Neuron (in vitro differentiated cells): Measurements from ENCODE around the gene RRP1.
A peak's percentile ranks its signal among the peaks of the same experiment; 100 is the strongest.

ENCODE experiments used
- H2AFZ ChIP-seq: one replicate; pipeline ENCODE4 v1.6.1; 2013; ENCODE audit warnings: low read depth, mild to moderate bottlenecking, inconsistent platforms, low read length, moderate library complexity
- H3K27me3 ChIP-seq: one replicate; pipeline ENCODE4 v1.6.1; 2013; ENCODE audit warnings: low read length; ENCODE audit not compliant: insufficient read depth
- H3K36me3 ChIP-seq: one replicate; pipeline ENCODE4 v1.6.1; 2013; ENCODE audit warnings: low read length; ENCODE audit not compliant: insufficient read depth
- H3K4me1 ChIP-seq: one replicate; pipeline ENCODE4 v1.6.1; 2013; ENCODE audit warnings: low read length; ENCODE audit not compliant: insufficient read depth
- H3K4me3 ChIP-seq: 2 replicates; pipeline ENCODE4 v1.5.1; 2013; ENCODE audit warnings: mild to moderate bottlenecking, low read length, moderate library complexity
- H3K9me3 ChIP-seq: one replicate; pipeline ENCODE4 v1.6.1; 2013; ENCODE audit warnings: low read length

The RRP1 gene

GRCh38 chr21:43774163-43774562, 15.2 kb upstream of the RRP1 start:
- Histone ChIP-seq H3K4me3 (no peak overlapping the region), H3K9me3 (no peaks in the 10 kb centered on the region), H3K27me3 (peaks cover 2% of the 10 kb centered on the region), H3K4me1 (peaks cover 12% of the 10 kb centered on the region), H3K36me3 (peaks cover 17% of the 10 kb centered on the region), H2AFZ (no peak overlapping the region)

GRCh38 chr21:43775190-43775589, 14.2 kb upstream of the RRP1 start:
- H3K4me1 ChIP-seq: peaks cover 12% of the 10 kb centered on the region
- H3K9me3 ChIP-seq: no peaks in the 10 kb centered on the region
- H2AFZ ChIP-seq: no peak overlapping the region
- peaks cover 2% of the 10 kb centered on the region for H3K27me3 ChIP-seq
- H3K4me3 ChIP-seq: peak overlapping the region; percentile 63
- peaks cover 17% of the 10 kb centered on the region for H3K36me3 ChIP-seq

- H2AFZ ChIP-seq: peak within 1 kb of the TSS; percentile 89
- H3K27me3 ChIP-seq: peaks cover 2% of the 10 kb centered on the region
- peaks cover 12% of the 10 kb centered on the region for H3K4me1 ChIP-seq
- H3K9me3 ChIP-seq: no peaks in the 10 kb centered on the region
- peaks cover 17% of the 10 kb centered on the region for H3K36me3 ChIP-seq
- H3K4me3 ChIP-seq: peak within 1 kb of the TSS; percentile 63
These were observed 13.5 kb upstream of the RRP1 start, which contains the start of gene CSTB for GRCh38 chr21:43775795-43776430. CSTB (minus strand) TSS chr21:43776308; CDS start chr21:43776269, 39 bp downstream.

GRCh38 chr21:43777953-43778352, 11.4 kb upstream of the RRP1 start:
- peaks cover 2% of the 10 kb centered on the region for H3K27me3 ChIP-seq
- H3K4me1 ChIP-seq: peaks cover 12% of the 10 kb centered on the region
- H2AFZ ChIP-seq: no peak overlapping the region
- H3K36me3 ChIP-seq: peaks cover 16% of the 10 kb centered on the region
- no peaks in the 10 kb centered on the region for H3K9me3 ChIP-seq
- H3K4me3 ChIP-seq: no peak overlapping the region

- H2AFZ ChIP-seq: no peak overlapping the region
- no peaks in the 10 kb centered on the region for H3K9me3 ChIP-seq
- H3K36me3 ChIP-seq: peaks cover 10% of the 10 kb centered on the region
- no peak overlapping the region for H3K4me3 ChIP-seq
- peaks cover 2% of the 10 kb centered on the region for H3K27me3 ChIP-seq
- peaks cover 12% of the 10 kb centered on the region for H3K4me1 ChIP-seq
These were observed 10.7 kb upstream of the RRP1 start for GRCh38 chr21:43778469-43779335.

- Histone ChIP-seq H2AFZ (no peak overlapping the region), H3K36me3 (peaks cover 1% of the 10 kb centered on the region), H3K4me3 (no peak overlapping the region), H3K4me1 (peaks cover 12% of the 10 kb centered on the region), H3K9me3 (no peaks in the 10 kb centered on the region), H3K27me3 (peaks cover 2% of the 10 kb centered on the region)
These were observed 9.7 kb upstream of the RRP1 start for GRCh38 chr21:43779660-43780059.

GRCh38 chr21:43781846-43782245, 7.5 kb upstream of the RRP1 start:
- Histone ChIP-seq H2AFZ (no peak overlapping the region), H3K27me3 (peaks cover 2% of the 10 kb centered on the region), H3K36me3 (no peaks in the 10 kb centered on the region), H3K4me3 (no peak overlapping the region), H3K9me3 (no peaks in the 10 kb centered on the region), H3K4me1 (peaks cover 7% of the 10 kb centered on the region)

GRCh38 chr21:43782431-43783097, 6.8 kb upstream of the RRP1 start:
- Histone ChIP-seq H3K36me3 (no peaks in the 10 kb centered on the region), H3K9me3 (no peaks in the 10 kb centered on the region), H2AFZ (no peak overlapping the region), H3K4me3 (no peak overlapping the region), H3K27me3 (peaks cover 2% of the 10 kb centered on the region), H3K4me1 (peaks cover 7% of the 10 kb centered on the region)

- Histone ChIP-seq H3K36me3 (no peaks in the 10 kb centered on the region), H3K27me3 (peaks cover 2% of the 10 kb centered on the region), H3K4me1 (peaks cover 7% of the 10 kb centered on the region), H3K9me3 (no peaks in the 10 kb centered on the region), H2AFZ (no peak overlapping the region), H3K4me3 (no peak overlapping the region)
These were observed 6.2 kb upstream of the RRP1 start for GRCh38 chr21:43783098-43783700.

GRCh38 chr21:43785134-43785533, 4.2 kb upstream of the RRP1 start:
- no peak overlapping the region for H2AFZ ChIP-seq
- H3K9me3 ChIP-seq: no peaks in the 10 kb centered on the region
- H3K4me3 ChIP-seq: no peak overlapping the region
- H3K36me3 ChIP-seq: no peaks in the 10 kb centered on the region
- H3K4me1 ChIP-seq: peaks cover 3% of the 10 kb centered on the region
- H3K27me3 ChIP-seq: no peaks in the 10 kb centered on the region

GRCh38 chr21:43786300-43786806, 3.0 kb upstream of the RRP1 start:
- no peaks in the 10 kb centered on the region for H3K9me3 ChIP-seq
- H2AFZ ChIP-seq: no peak overlapping the region
- H3K4me3 ChIP-seq: no peak overlapping the region
- peaks cover 12% of the 10 kb centered on the region for H3K4me1 ChIP-seq
- peaks cover 5% of the 10 kb centered on the region for H3K36me3 ChIP-seq
- no peaks in the 10 kb centered on the region for H3K27me3 ChIP-seq

- Histone ChIP-seq H3K4me3 (no peak overlapping the region), H3K36me3 (peaks cover 8% of the 10 kb centered on the region), H3K27me3 (no peaks in the 10 kb centered on the region), H3K9me3 (no peaks in the 10 kb centered on the region), H3K4me1 (peaks cover 12% of the 10 kb centered on the region), H2AFZ (no peak overlapping the region)
These were observed 2.5 kb upstream of the RRP1 start for GRCh38 chr21:43786807-43787440.
